GM18870 (cell line): Measurements from ENCODE around the gene S100PBP.

Experiments
- ATAC-seq: cut with Tn5 transposase; IDR thresholded peaks from one replicate; pipeline ENCODE4 v1.9.1; 2021; ENCODE audit warnings: moderate library complexity; ENCODE audit not compliant: unreplicated experiment

S100PBP gene

GRCh38 chr1:32868806-32869455, 51.5 kb downstream of the S100PBP start:
- no peak for ATAC-seq

GRCh38 chr1:32869923-32870614, 52.6 kb downstream of the S100PBP start:
- ATAC-seq, result no peak

DNA sequence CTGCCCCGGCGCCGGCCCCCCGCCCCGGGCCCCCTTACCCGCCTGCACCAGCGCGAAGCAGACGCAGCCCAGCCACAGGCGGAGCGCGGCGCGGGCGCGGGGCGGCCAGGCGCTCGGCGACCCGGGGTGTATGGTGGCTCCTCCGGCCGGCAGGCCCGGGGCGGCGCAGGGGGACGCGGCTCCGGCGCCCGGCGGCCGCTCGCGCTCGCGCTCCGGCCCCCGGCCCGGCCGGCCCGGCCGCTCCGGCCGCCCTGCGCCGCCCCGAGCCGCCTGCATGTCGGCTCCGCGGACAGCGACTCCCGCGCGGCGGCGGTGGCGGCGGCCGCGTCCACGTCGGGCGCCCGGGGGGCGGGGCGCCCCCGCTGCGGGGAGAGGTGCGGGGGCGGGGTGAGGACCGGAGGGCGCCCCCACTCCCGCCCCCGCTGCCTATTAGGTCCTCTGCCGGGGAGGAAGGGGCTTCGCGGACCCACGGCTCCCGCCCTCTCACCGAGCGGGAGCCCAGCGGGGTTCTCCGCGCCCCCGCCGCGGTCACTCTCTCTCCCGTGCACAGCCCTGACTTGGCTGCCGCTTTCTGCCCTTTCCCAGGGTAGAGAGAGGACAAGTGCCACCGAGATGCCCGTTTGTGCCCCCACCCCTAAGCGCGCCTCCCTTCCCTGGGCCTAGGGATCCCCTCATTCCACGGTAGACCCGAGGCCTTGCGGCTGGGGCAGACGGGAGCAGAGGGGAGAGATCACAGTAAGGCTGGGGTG, 53.3 kb downstream of the S100PBP start, which contains the start of gene FNDC5:
TSS of gene FNDC5 (minus strand) at position 298 of the 749 bp plus-strand sequence.
- no peak for ATAC-seq

GRCh38 chr1:32871364-32872191, 54.1 kb downstream of the S100PBP start:
- no peak for ATAC-seq

DNA sequence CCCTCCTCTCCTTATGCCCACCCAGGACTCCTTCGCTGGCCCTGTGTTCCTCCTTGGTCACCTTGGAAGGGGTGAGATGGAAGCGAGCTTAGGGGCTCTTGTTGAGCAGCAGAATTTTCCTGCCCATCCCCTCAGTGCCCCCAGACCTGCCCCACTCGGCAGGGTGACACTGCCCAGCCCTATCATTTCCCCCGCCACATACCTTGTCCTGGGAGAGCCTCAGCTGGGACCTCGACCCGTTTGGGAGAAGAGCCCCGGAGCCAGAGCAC, 54.7 kb downstream of the S100PBP start:
- no peak for ATAC-seq

- ATAC-seq, result no peak
Measured at GRCh38 chr1:32873484-32873883, 56.0 kb downstream of the S100PBP start.

DNA sequence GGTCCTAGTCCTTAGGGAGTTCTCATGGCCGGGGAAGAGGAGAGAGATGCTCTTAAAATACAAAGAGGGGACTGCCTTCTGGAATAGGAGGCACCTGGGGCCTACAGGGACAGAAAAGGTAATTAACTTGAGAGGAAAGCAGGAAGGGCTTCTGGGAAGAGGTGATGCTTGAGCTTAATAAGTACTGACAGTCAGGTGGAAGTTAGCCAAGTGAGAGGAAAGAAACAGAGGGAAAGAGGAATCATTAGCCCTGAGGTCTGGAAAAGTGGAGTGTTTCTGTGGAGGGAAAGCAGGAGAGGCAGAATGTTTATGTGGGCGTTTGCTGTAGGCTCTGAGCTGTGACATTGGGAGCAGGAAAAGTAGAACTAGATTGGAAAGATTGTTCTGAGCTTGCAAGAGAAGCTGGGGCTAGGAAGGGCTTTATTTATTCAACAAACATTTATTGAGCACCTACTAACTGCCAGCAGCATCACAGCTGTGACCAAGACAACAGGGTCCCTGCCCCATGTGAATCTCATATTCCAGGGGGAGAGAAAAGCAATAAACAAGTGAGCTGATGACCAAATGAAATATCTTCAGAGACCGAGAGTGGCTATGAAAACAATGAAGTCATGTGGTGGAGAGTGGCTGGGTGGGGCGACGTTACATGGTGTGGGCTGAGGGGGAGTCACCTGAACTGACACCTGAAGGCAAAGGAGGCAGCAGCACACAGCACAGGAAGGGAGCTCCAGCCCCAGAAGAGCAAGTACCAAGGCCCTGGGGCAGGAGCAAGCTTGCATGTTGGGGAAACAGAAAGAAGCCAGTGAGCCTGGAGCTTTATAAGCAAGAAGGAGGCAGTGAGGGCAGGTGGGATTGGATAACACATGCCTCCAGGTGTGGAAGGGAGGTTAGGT, 57.7 kb downstream of the S100PBP start:
- no peak for ATAC-seq

- ATAC-seq, result no peak
Measured at GRCh38 chr1:32876341-32877210, 59.1 kb downstream of the S100PBP start.

DNA sequence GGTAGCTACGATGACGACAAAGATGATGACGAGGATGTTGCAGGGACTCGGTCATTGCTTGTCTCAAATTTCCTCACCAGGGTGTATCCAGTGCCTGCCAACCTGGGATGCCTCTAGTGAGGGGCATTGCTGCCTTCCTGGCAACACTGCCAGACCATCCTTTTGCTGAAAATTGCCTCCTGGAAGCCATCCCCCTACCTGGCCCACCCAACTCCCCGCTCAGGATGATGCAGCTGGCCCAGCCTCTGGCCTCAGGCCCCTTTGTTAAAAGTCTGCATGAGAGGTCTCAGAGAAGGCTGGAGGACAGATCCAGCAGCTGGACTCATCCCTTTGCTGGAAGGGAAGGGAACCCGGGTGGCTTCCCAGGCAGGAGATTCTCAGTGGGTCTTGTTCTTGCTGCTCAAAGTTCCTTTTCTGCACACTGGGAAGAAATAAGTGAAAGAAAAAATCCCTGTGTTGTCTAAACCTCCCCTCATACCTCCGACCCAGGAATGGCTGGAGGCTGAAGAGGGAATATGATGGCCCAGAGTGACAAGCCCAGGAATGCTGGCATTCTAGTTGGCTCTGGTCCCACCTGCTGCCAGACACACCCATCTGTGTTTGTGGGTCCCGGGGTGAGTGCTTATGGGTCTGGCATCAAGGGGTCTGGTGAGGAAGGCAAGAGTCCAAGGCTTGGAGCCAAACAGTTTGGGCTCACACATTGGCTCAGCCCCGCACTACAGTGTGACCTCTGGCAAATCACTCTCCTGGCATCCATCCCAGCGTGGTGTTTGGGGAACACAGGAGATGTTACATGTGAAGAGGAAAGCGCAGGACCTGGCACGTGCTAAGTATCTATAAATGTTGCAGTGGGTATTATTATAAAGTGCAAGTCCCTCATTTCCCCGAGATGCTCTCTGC, 60.0 kb downstream of the S100PBP start:
- ATAC-seq, result no peak

DNA sequence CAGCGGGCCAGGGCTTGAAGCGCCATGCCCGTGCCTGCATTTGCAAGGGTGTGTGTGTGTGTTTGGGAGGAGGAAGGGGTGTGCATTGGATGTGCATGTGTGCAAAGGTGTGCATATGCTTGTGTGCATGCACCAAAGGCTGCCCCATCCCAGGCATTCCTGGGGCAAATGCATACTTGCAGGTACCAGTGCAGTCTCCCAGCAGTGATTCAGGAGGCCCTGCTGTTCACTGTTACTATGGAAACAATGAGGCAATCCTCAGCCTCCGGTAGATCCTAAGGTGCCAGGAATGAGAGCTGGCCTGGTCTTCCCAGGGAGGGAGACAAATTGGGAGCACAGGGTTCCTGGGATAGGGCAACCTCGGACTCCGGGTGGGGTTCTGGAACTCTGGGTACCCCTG, 60.7 kb downstream of the S100PBP start:
- no peak for ATAC-seq

DNA sequence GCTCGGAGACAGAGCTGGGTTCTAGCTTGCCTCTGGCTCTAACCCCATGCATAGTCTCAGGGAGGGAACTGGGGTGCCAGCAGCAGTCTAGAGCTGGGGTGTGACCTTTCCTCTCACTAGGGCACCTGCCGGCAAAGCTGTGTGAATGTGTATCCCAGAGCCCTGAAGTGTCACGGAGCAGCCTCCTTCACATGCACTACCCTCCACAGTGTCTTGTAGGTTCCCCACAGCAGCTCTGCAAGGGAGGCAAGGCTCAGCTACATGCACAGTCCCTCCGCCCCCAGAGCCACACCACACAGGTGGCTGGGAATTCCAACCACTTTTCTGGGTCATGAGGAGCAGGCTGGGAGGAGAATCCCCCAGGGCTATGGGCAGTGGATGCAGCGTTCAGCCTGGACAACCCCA, 61.2 kb downstream of the S100PBP start:
- ATAC-seq, result no peak

GRCh38 chr1:32881291-32881690, 63.8 kb downstream of the S100PBP start:
- no peak for ATAC-seq

DNA sequence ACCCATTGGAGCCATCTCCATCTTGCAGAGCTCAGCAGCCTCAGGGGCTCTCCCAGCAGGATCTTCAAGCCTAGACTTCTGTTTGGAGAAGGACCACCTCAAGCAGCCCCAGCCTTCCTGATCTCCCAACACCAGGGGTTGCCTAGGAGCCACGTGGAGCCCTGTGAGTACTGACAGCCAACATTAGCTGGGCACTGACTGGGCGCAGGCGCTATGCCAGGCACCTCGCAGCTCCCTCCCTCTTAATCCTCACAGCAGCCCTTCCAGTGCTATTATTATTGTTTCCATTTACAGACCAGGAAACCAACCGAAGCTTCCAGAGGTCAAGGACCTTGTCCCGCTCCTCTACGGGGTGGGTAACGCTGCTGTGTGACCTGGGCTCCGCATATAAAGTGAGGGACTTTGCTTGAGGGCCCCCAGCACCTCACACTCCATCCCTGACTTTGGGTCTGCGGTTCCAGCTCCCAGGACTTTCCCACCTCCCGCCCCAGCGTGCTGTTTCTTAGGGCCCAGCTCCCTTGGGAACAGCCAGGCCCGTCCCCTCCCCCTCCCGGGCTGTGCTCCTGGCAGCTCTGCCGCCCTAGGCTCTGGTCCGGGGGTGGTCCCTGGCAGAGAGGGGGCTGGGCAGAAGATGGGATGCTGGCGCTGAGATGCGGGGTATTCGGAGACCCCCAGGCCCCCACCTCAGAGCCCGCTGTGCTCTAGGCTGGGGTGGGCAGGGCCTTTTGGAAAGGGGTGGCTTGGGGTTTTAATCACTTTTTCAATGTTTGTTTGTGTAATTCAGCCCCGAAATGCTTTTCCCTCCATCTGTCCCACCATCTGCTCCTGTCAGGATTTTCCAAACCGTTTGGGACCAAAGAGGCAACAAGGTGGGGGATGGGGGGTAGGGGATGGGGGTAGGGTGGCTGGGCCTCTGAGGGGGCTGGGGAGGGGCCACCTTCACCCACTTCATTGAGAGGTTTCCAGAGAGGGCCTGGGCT, 64.7 kb downstream of the S100PBP start:
- no peak for ATAC-seq

DNA sequence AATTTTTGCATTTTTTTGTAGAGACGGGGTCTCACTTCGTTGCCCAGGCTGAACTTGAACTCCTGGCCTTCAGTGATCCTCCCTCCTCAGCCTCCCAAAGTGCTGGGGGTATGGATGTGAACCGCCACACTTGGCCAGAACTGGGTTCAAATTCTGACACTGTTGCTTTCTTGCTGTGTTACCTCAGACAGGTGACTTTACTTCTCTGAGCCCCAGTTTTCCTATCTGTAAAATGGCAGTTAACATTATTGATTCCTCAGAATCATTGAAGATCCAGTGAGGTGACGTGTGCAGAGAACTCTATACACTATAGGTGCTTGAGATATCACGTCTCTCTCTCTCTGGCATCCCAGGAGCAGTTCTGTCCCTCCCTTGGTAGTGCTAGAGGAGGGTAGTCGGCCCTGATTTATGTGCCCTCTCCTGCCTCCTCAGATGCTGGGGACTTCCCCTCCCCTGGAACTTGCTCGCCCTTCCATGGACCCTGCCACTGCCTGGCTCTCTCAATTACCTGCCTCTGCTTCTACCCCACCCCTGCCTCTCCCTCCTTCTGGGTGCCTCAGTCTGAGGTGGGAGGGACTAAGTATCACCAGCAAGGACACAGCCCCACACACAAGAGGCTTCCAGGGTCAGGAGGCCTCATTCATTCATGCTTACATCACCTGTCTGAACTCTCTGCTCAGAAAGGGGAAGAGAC, 66.0 kb downstream of the S100PBP start:
- no peak for ATAC-seq

GRCh38 chr1:32884032-32884372, 66.5 kb downstream of the S100PBP start:
- no peak for ATAC-seq

DNA sequence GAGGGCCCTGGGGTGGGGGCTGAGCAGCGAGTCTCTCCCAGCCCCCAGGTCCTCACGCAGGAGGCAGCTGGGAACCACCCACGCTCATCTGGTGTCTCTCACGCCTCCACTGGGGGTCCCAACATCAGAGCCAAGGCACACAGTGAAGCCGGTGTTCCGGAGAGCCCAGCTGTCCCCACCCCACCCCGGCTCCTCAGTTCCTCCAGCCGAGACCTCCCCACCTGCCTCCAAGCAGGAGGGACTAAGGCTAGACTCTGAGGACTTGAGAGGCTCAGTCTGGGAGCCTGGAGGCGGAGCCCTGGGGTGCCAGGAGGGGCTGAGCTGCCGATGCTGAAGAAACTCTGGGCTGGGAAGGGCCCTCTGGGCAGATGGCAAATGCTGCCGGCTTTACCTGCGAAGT, 67.3 kb downstream of the S100PBP start:
- no peak for ATAC-seq

GRCh38 chr1:32885676-32886003, 68.2 kb downstream of the S100PBP start:
- no peak for ATAC-seq
